IPS-18c (cell line): Measurements from ENCODE around the gene PKN1.

Experiments used
- H3K4me3 ChIP-seq: 2 replicates; pipeline ENCODE4 v1.7.0; 2013; ENCODE audit warnings: low read depth, mild to moderate bottlenecking, low read length, moderate library complexity; ENCODE audit not compliant: insufficient read depth
- H3K9me3 ChIP-seq: one replicate; pipeline ENCODE4 v1.6.1; 2013; ENCODE audit warnings: mild to moderate bottlenecking, low read length, moderate library complexity; ENCODE audit not compliant: control insufficient read depth, insufficient read depth

Gene PKN1

DNA sequence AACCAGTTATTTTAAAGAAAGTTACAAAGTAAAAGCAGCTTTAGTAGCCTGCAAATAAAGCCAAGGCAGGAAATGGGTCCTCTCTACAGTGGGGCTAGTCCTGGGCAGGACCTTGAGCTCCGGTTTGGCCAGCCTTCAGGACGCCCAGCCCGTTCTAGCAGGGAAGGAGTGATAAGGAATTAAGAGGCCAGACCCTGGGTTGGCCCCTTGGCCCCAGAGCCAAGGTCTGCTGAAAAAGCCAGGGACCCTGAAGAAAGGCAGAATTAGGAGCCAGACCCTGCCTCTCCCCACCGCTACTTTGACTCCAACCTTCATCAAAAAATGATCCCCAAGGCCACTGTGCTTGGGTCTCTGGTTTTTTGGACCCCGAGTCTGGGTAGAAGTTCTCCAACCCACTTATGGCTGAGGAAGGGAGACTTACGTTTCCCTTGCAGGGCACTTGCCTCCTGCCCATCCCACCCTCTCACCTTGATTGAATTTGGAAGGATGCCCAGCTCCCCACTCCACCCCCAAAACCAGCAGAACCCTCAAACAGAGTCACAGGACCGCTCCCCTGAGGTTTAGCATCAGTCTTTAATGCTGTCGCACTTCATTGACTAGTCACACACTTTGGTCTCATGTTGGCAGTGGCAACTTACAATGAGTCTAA, 81.2 kb downstream of the PKN1 start:
- H3K4me3 ChIP-seq = no peak overlapping the region

DNA sequence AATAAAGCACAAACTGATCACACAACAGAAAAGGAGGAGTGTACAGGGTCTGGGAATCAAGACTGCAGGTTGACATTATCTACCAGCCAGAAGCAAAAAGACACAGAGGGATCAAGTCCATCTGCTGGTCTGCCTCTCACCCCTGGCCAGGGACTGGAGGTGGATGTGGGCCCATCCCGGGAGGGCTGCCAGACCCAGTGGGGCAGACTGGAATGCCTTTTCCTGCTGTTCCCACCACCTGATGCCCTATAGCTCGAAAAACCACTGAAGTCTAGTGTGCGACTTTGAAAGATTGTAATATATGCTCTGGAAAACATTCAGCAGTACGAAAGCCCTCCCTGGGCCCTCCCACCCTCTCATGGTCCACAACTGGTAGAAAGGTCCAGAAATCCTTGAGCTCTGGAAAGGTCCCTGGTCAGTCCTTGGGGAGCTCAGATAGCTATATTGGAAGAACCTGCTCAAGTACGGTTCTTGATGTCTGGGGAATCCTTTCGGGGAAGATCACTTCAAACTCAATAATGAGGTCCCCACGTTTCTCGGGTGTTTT, 82.5 kb downstream of the PKN1 start:
- H3K4me3 ChIP-seq = no peak overlapping the region
- no peaks in the 10 kb centered on the region for H3K9me3 ChIP-seq

More for the DNA sequence above, 81.2 kb downstream of the PKN1 start:
- no peaks in the 10 kb centered on the region for H3K9me3 ChIP-seq

- H3K9me3 ChIP-seq = no peaks in the 10 kb centered on the region
- H3K4me3 ChIP-seq = 0 out of 2 replicates have a peak overlapping the region, but pooled peaks have one; percentile 89
Measured at GRCh38 chr19:14516048-14516534, 83.0 kb downstream of the PKN1 start.

- Histone ChIP-seq H3K9me3 (no peaks in the 10 kb centered on the region), H3K4me3 (peak overlapping the region; percentile 89)
Measured at GRCh38 chr19:14516746-14517438, 83.8 kb downstream of the PKN1 start.

DNA sequence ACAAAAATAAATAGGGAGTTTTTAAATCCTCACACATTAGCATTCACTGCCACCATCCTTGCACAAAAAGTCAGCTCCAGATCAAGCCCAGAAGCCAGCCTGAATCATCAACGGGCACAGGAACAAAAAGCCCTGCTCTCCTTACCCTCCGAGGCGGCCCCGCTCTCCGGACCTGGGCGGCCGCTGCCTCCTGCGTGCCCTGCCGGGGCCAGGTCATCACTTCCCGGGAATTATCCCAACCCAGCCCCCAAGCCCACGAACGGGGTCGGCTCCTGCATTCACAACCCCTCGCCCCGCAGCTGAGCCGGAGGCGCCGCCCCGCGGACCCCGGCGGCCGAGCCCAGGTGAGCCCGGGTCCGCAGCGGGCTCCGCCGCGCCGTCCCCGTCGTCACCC, 84.3 kb downstream of the PKN1 start:
- H3K4me3 ChIP-seq = peak overlapping the region; percentile 89
- no peaks in the 10 kb centered on the region for H3K9me3 ChIP-seq

DNA sequence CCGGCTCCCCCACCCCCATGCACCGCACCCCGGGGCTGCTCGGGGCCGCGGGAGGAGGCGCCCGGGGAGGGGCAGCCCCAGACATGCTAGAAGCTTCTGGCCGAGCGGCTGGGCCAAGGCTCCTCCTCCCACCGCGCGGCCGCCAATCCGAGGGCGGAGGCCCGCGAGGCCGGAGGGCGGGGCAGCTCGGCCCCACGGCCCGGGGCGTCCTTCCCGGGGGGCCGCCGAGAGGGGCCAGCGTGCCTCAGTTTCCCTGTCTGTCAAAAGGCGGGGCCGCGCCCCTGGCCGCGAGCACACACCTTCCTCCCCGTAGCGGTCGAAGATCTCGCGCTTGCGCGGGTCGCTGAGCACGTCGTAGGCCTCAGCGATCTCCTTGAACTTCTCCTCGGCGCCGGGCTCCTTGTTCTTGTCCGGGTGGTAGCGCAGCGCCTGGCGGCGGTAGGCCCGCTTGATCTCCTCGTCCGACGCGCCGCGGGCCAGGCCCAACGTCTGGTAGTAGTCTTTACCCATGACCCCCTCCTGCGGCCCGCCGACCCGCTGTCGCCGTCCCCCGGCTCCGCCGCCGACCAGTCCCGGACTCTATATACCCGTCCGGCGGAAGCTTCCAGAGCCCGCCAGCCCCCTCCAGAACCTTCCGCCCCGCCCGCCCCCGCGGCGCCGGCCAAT, 84.9 kb downstream of the PKN1 start, which contains the start of gene DNAJB1:
DNAJB1 (minus strand) TSS at position 558 of the 666 bp plus-strand sequence; CDS start at position 510, 48 bp downstream.
- H3K4me3 ChIP-seq = peak within 1 kb of the TSS; percentile 89
- H3K9me3 ChIP-seq = no peaks in the 10 kb centered on the region

DNA sequence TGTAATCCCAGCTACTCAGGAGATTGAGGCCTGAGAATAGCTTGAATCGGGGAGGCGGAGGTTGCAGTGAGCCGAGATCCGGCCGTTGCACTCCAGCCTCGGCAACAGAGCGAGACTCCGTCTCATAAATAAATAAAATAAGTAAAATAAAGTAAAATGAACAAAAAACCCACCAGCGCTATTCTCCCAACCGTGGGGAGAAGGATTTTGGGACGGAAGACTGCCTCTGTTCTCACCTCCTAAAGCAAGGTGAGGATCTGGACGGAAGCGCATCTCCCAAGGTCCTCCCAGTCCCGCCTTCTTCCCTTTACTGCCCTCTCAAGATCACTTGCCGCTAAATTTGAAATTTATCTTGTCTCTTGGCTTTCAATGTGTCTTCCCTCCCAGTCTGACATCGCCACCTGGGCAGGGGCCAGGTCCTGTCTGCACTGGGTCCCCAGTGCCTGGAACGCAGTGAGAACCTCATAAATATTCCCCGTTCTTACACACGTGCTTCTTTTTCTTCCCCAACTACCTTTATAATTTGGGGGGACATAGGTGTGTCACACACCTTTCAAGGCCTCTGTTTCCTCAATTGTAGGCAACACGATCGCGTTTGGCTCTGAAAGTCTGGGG, 86.2 kb downstream of the PKN1 start:
- H3K4me3 ChIP-seq = no peak overlapping the region
- H3K9me3 ChIP-seq = no peaks in the 10 kb centered on the region

GRCh38 chr19:14519860-14520407, 86.8 kb downstream of the PKN1 start:
- Histone ChIP-seq H3K4me3 (no peak overlapping the region), H3K9me3 (no peaks in the 10 kb centered on the region)

DNA sequence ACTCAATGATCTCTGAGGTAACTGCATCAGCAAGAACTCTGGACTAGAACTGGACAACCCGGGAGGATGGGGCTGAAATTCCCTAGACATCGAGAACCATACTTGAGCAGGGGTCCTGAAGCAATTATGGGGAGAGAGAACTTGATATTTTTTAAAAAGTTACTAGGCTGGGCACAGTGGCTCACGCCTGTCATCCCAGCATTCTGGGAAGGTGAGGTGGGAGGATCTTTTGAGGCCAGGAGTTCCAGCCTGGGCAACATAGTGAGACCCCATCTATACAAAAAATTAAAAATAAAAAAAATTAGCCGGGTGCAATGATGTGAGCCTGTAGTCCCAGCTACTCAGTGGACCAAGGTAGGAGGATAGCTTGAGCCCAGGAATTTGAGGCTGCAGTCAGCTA, 87.4 kb downstream of the PKN1 start:
- Histone ChIP-seq H3K9me3 (no peaks in the 10 kb centered on the region), H3K4me3 (no peak overlapping the region)
